HFF-Myc (cell line): ENCODE results near the gene TBC1D30.
A peak's percentile ranks its signal among the peaks of the same experiment; 100 is the strongest.

ENCODE experiments used
- DNase-seq: peaks from one replicate; pipeline ENCODE4 v3.0.0-alpha.2; 2011; ENCODE audit warnings: low read depth; ENCODE audit errors: extremely low read depth
- H3K4me3 ChIP-seq: replicated peaks from 2 replicates; pipeline ENCODE4 v1.5.1; 2011; ENCODE audit warnings: low read depth, mild to moderate bottlenecking, control low read depth, low read length
- CTCF ChIP-seq: IDR thresholded peaks from 2 replicates; pipeline ENCODE4 v1.5.1; 2012; ENCODE audit warnings: mild to moderate bottlenecking, low read depth, low read length, control low read depth; ENCODE audit errors: missing control alignments

TBC1D30 gene

GRCh38 chr12:64819816-64820402, 4.5 kb upstream of the TBC1D30 start:
- DNase-seq: no peak
- no peak for TF ChIP-seq CTCF
- no peak overlapping the region for H3K4me3 ChIP-seq

- no peak overlapping the region for H3K4me3 ChIP-seq
- no peak for TF ChIP-seq CTCF
Measured at GRCh38 chr12:64820593-64820992, 3.9 kb upstream of the TBC1D30 start.

GRCh38 chr12:64821116-64821630, 3.3 kb upstream of the TBC1D30 start:
- TF ChIP-seq CTCF: no peak
- no peak for DNase-seq
- no peak overlapping the region for H3K4me3 ChIP-seq

More at GRCh38 chr12:64820593-64820992, 3.9 kb upstream of the TBC1D30 start:
- DNase-seq: no peak

GRCh38 chr12:64824130-64824499, 332 bp upstream of the TBC1D30 start:
- no peak for TF ChIP-seq CTCF
- peak overlapping the region; percentile 31 for H3K4me3 ChIP-seq
- DNase-seq: no peak

GRCh38 chr12:64825143-64826021, 935 bp downstream of the TBC1D30 start:
- no peak for DNase-seq
- no peak overlapping the region for H3K4me3 ChIP-seq
- TF ChIP-seq CTCF: no peak

GRCh38 chr12:64826234-64826633, 1.8 kb downstream of the TBC1D30 start:
- no peak overlapping the region for H3K4me3 ChIP-seq
- no peak for DNase-seq
- no peak for TF ChIP-seq CTCF
